HG03097 (cell line): ENCODE data around the gene ZNF280A.
A peak's percentile ranks its signal among the peaks of the same experiment; 100 is the strongest.
"Not testable (repeated sequence)": the region's sequence is repeated elsewhere in the genome, so short reads cannot be mapped to it uniquely, and the experiment has no call there.

ENCODE experiments used
- ATAC-seq: cut with Tn5 transposase; IDR thresholded peaks from one replicate; pipeline ENCODE4 v1.9.1; 2021; ENCODE audit not compliant: unreplicated experiment, low FRiP score

Gene ZNF280A

DNA sequence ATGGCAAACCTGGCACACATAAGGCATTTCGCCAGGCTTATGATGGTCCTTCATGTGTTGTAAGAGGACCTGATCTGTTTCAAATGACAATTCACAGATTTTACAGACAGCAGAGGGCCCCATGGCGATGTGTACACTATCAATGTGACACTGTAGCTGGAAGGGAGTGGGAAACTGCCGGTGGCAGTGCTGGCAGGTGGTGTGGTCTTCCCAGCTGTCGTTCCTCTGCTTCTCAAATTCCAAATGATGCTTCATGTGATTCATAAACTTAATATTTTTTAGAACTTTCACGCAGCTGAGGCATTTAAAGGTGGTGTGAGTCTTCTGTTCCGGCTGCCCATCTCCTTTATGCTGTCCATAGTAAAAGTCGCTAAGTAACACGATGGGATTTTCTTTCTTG, 5.6 kb downstream of the ZNF280A start:
- not testable (repeated sequence) for ATAC-seq

DNA sequence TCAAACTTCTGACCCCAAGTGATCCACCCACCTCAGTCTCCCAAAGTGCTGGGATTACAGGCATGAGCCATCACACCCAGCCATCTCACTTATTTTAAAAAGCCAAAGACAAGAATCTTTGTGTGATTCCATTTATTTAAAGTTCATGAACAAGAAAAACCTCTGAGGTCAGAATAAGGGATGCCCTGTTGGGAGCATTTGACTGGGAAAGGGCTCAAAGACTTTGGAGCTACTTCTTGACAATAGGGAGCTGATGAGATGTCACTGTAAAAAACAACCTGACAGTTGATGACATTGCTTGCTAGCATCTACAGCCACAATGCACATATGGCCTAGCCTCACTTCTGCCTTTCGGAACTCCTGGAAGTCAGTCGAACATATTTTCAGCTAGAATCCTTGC, 6.5 kb downstream of the ZNF280A start:
- ATAC-seq, result no peak

DNA sequence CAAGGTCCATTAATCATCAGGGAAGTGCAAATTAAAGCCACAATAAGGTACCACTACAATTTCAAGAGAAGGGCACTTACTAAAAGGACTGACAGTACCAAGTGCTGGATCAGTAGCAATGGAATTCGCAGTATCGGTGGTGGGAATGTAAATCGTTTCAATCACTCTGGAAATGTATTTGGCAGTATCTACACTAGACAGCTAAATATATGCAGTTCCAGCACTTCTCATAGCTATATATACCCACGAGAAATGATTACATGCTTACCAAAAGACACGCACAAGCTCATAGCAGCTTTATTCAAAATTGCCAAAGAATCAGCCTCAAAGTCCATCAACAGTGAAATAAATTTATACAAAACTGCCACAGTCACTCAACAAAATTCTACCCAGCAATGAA, 7.1 kb downstream of the ZNF280A start:
- no peak for ATAC-seq

DNA sequence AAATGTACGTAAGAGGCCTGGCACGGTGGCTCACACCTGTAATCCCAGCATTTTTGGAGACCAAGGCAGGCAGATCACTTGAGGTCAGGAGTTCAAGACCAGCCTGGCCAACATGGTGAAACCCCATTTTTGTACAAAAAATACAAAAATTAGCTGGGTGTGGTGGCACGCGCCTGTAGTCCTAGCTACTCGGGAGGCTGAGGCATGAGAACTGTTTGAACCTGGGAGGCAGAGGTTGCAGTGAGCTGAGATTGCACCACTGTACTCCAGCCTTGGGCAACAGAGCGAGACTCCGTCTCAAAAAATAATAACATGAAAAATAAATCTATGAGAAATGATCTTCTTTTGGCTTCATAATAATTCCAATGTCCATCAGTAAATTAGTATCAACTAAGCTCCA, 9.2 kb downstream of the ZNF280A start:
- not testable (repeated sequence) for ATAC-seq

DNA sequence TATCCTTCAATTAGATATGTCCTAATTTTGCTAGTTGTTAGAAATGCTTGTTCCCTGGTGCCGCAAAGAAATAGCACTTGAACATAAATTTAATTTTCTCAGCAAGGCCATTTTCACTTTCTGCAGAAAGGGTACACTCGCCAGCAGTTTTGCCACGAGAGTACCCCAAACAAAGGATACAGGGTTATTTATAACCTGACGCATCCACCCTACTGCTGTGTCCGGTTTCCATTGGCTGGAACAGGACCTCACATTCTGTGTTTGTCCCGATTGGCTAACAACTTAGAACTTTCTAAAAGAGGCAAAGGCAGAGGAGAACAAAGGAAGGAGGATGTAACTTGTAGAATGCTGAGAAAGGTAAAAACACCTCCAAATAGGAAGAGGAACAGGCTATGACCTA, 10.2 kb downstream of the ZNF280A start:
- ATAC-seq, result not testable (repeated sequence)

DNA sequence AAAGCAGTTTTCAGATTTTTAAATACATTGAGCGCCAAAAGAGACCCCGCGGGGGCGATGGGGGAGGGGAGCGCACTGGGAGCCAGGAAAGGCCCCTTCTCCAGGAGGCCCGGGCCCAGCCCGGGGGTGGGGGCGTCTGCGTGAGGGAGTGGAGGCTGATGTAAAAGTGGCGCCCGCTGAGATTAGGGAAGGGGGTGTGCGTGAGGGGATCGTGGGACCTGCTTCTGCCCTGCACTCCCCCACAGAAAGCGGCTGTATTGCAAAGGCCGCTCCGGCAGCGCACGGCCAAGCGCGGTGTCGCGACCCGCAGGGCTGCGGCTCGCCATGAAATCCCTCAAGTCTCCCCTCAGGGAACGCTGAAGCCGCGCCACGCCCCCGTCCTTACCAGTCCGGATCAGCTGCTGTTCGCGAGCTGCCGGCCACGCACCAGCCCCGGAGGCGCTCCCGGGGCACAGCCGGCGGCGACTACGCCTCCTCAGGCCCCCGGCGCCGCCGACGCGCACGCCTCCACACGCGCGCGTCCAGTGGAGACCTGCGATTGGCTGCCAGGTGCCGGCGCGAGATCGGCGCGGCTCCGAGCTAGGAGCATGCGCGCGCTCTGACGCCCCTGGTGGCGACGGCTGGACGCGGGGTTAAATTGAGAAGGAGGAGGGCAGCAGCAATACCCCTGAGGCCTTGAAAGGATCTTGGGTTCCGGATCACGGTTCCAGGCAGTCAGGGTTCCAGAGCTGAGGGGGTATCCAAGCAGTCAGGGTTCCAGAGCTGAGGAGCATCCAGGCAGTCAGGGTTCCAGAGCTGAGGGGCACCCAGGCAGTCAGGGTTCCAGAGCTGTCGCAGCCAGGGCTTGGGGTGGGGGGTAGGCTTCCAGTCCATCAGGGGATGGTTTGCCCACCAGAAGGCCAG, 11.5 kb downstream of the ZNF280A start, which contains the start of gene ZNF280B:
ZNF280B (minus strand) TSS at position 469 of the 903 bp plus-strand sequence. CDS start 19,344 bp downstream, outside the sequence.
- peak; percentile 95 for ATAC-seq

DNA sequence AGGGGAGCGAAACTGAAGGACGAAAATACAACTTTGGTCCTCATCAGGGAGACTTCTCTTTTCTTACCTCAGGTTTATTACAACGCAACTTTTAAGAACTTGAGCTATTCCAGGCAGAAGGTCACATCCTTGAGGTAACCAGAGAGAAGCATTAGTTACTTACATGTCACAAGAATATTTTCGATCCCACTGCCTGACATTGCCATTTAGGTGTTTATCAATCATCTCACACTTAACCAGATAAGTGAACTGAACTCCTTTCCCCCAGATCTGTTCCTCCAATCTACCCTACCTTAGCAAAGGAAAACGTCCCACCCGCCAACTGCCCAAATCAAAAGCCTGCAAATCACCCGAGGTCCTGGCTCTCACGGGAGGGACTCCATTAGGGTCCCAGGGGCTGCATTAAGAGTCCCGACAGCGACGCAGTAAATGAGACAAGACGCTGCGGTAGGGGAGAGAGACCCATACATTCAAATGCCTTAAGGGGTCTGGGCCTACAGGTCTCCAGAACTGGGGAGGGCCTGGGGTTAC, 12.3 kb downstream of the ZNF280A start:
- no peak for ATAC-seq

DNA sequence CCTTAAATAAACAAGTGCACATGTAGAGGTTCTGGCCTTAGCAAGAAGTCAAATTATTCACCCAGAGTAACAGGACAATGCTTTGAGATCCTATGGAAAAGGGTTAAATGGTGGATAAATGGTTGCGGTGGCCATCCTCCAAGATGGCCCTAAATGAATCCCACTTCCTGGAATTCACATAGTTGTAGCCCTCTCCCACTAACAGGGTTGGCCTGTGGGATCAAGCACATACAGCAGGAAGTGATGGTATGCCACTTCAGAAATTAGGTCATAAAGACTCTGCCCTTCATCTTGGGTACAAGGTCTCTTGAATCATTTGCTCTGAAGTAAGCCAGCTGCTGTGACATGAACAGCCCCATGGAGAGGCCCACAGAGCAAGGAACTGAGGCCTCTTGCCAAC, 13.3 kb downstream of the ZNF280A start:
- no peak for ATAC-seq

DNA sequence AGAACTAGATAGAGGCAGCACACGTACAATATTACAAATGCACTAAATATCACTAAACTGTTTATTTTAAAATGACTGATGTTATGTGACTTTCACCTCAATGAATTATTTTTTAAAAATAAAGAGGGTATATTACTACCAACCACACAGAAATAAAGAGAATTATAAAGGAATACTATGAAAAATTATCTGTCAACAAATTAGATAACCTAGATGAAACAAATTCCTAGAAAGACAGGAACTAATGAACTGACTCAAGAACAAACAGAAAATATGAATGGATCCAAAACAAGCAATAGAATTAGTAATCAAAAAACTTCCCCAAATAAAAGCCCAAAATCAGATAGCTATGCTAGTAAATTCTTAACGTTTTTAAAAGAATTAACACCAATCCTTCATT, 21.8 kb downstream of the ZNF280A start:
- ATAC-seq, result no peak

DNA sequence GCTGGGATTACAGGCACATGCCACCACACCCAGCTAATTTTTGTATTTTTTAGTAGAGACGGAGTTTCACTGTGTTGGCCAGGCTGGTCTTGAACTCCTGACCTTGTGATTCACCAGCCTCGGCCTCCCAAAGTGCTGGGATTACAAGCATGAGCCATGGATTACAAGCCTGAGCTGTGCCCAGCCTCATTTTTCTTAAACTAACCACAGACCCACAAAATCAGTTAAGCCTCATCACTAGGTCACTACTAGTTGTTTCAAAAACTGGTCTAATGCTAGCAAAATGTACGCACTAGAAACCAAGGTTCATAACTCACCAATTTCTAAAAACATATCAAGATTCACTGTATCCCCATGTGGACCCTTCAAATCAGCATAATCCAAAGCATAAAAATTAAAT, 28.5 kb downstream of the ZNF280A start:
- ATAC-seq, result not testable (repeated sequence)

DNA sequence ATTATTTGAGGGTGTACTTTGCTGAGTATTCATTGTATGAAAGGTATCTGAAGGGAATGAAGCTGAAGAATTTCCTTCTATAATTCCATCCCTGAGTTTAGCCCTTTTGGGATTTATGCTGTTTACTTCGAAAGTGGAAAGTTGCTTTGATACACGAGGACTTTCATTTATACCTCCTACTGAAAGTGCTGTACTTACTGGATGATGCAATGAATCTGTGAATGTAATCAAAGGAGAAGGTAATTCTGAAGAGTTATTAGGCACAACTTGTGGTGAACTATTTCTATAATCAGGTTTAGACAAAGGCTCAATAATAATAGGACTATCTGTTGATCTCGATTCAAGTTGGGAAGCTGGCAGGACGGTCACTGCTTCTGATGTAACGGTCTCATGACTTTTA, 31.3 kb downstream of the ZNF280A start:
- ATAC-seq, result no peak

DNA sequence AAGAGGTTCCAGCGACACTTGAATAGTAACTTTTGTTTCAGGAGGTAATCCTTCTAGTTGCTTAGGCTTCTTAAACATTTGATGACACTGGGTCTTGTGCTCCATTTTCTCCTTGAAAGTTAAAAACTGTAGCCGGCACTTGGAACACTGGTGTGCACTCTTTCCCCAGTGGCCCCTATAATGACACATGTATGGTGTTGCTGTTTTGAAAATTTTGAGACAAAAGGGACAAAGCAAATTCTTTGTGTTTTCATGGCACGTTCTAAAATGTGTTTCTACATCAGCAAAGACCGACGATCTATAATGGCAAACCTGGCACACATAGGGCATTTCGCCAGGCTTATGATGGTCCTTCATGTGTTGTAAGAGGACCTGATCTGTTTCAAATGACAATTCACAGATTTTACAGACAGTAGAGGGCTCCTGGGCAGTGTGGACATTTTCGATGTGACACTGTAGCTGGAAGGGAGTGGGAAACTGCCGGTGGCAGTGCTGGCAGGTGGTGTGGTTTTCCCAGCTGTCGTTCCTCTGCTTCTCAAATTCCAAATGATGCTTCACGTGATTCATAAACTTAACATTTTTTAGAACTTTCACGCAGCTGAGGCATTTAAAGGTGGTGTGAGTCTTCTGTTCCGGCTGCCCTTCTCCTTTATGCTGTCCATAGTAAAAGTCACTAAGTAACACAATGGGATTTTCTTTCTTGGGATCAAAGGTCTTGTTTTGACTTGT, 32.0 kb downstream of the ZNF280A start:
- no peak for ATAC-seq

DNA sequence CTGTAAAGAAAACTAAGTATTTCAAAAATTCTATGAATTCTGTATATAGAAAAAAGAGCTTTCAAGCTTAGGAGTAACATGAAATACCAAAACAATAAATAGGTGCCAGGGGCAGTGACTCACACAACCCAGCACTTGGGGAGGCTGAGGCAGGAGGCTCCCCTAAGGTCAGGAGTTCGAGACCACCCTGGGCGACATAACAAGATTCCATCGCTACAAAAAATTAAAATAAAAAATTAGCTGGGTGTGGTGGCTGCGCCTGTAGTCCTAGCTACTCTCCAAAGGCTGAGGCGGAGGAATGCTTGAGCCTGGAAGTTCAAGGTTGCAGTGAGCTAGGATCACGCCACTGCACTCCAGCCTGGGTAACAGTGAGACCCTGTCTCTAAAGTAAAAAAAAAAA, 33.0 kb downstream of the ZNF280A start:
- no peak for ATAC-seq

DNA sequence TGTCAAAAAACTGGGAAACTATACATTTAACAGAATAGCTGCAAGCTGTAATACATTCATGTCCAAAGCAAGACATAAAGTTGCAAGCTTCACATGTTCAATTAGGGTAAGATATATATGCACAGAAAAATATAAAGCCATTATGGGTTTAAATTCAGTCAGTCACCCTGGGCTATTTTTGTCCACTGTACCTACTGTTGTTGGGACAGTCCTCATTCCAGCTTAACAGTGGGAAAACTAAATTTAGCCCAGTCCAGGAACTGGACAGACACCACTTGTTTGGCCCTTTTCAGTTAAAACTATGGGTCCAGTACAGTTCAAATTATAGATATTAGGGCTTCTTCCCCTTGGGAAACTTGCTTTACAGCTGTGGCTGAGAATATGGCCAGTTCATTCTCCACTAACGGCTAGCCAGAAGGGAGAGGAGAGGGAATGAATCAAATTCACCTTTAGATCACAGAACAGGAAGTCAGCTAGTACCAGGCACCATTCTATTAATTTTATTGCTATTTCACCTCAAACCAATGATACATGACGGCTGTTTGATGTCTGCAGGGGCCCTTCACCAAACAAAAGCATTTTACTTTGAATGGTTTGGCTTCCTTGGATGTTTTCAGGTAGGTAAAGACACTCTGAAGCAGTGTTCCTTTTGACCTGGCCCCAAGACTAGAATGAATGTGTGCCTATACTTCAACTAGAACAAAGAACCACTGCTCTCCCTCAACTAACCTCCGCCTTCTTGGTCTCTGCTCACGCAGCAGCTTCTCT, 33.8 kb downstream of the ZNF280A start:
- ATAC-seq, result no peak

DNA sequence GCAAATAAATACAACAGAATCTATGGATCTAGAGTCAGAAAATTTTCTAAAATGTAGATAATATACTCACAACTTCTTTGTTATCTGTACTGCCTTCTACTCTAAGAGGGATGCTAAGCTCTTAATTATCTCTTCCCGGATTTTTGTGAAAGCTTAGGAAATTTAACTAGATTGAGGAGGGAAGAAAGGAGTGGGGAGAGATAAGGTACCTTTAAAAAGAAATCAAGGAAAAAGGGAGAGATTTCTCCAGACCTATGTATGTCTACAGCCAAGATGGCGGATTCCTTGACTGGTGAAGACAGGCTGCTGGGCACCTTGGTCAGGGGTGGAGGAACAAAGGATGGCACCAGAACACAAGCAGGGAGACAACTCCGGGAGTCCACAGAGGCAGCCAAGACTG, 34.5 kb downstream of the ZNF280A start:
- ATAC-seq, result no peak

DNA sequence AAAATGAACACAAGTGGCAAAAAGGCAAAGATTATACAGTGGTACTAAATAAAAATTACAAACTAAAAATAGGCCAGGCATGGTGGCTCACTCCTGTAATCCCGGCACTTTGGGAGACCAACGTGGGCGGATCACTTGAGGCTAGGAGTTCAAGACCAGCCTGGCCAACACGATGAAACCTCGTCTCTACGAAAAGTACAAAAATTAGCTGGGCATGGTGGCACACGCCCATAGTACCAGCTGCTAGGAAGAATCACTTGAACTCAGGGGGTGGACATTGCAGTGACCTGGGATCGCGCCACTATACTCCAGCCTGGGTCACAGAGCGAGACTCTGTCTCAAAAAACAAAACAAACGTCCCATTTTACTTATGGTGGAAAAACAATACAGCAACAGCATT, 36.0 kb downstream of the ZNF280A start:
- no peak for ATAC-seq

DNA sequence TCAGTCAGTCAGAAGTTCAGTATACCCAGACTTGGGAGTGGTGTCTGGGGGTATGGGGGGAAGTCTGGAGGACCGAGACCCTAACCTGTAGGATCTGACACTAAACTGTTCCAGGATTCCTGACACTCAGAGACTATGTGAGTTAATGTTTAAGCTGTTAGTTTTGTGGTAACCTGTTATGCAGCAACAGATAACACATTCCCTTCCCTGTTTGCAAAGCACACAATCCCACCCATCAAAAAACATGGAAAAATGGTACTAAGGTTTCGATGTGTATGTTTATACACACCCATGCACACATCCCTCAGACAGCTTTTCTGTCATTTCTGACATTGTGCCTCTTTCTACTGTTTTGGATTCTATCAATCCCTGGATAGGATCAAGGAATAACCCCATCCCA, 39.1 kb downstream of the ZNF280A start:
- no peak for ATAC-seq

DNA sequence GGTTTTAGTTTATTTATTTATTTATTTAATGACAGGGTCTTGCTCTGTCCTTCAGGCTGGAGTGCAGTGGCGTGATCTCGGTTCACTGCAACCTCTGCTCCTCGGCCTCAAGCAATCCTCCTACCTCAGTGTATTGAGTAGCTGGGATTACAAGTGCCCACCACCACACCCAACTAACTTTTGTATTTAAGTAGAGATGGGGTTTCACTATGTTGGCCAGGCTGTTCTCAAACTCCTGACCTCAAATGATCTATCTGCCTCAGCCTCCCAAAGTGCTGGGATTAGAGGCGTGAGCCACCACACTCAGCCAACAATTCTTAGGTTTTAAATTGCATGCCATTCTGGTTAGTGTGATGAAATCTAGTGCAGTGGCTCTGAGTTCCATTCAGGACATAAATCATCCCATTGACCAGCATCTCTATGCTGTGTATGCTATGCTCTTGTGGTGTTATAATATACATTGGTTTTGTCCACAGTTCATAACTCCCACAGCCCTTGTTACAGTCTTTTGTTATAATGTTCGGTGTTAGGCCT, 40.0 kb downstream of the ZNF280A start:
- ATAC-seq, result no peak

DNA sequence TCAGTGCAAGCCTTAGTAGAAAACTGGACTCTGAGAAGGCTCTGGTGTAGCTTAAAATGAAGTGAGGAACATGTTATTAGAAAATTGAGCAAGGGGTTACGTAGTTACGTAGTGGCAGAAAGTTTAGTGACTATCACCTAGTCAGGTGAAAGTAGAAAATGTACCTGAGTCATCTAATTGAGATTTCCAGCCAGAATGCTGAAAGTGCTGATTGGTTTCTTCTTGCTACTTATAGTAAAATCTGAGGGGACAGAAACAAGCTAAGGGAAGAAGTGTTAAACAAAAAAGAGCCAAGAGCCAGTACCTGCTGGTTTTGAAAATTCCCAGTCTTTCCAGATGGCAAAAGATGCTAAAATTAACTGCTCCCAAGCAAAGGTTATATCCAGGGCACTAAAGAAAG, 41.0 kb downstream of the ZNF280A start:
- no peak for ATAC-seq

DNA sequence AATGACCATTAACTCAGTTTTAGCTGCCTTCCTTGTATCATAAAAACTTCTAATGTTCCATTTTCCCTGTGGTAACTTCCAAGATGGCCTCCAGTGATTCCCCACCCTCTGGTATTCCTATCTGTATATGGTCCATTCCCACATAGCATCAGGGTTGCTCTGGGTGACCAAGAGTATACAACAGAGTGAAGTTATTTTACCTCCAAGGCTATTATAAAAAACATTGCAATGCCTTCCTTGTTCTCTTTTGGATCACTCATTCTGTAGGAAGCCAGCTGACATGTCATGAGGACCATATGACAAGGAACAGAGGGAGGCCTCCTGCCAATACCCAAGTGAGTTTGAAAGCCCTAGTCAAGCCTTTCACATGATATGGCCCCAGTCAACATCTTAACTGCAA, 41.6 kb downstream of the ZNF280A start:
- no peak for ATAC-seq

DNA sequence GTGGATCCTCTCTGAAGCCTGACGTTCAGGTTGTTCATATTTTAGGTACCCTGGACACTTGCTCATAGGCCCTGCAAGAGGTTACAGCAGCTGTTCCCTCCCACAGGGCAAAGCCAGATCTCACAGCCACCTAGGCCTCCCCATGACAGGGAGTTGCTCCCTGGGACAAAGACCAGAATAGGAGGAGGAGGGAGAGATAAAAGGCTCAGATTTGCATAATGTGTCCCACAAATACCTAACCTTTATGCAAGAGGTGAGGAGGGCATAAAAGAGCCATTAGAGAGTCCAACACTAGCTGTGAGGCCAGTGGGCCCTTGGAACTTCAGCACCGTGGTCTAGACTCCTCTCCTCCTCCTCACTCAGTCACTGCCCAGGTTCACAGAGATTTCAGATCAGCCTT, 45.3 kb downstream of the ZNF280A start:
- no peak for ATAC-seq
